OCI-LY1 (cell line): Measurements from ENCODE around the gene FYB1.

Source experiments
- EZH2 ChIP-seq: fragments of 200-600 bp; sonication (generic), shearing (Covaris generic); IDR thresholded peaks from 2 replicates; pipeline ENCODE4 v1.8.0; 2017; ENCODE audit warnings: borderline replicate concordance, mixed run types, mild to moderate bottlenecking, antibody characterized with exemption, low read length, moderate library complexity, mixed read lengths
- TF ChIP-seq, protein P1 (sequence below): fragments of 200-600 bp; sonication (generic), shearing (Covaris generic); IDR thresholded peaks from 2 replicates; pipeline ENCODE4 v1.5.1; 2017; ENCODE audit warnings: mild to moderate bottlenecking, antibody characterized with exemption, low read length, moderate library complexity, mixed read lengths

DNA sequence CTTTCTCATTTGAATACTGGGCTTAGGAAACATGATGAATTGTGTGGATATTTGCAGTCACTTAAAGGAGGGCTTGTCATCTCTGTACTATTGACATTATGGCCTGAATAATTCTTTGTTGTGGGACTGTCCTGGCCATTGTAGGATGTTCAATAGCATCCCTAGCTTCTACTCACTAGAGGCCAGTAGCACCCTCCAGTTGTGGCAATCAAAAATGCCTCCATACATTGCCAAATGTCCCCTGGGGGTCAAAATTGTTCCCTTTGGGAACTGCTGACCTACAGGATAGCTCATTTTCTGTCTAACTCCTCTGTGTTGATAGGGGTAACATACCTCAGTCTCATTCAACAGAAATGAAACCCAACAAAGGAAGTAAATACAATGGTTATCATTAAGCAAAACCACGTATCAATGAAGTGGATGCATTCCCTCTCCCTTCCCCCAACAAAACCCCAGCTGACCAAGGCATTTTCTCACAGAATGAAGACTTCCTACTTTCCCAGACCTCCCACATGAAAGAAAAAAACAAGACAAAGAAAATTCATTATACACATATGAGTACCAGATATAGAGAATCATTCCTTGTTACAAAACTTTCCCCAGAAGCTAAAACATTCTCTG, 18.1 kb downstream of the FYB1 start:
- TF ChIP-seq, protein P1, sequence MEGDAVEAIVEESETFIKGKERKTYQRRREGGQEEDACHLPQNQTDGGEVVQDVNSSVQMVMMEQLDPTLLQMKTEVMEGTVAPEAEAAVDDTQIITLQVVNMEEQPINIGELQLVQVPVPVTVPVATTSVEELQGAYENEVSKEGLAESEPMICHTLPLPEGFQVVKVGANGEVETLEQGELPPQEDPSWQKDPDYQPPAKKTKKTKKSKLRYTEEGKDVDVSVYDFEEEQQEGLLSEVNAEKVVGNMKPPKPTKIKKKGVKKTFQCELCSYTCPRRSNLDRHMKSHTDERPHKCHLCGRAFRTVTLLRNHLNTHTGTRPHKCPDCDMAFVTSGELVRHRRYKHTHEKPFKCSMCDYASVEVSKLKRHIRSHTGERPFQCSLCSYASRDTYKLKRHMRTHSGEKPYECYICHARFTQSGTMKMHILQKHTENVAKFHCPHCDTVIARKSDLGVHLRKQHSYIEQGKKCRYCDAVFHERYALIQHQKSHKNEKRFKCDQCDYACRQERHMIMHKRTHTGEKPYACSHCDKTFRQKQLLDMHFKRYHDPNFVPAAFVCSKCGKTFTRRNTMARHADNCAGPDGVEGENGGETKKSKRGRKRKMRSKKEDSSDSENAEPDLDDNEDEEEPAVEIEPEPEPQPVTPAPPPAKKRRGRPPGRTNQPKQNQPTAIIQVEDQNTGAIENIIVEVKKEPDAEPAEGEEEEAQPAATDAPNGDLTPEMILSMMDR, result no peak
- TF ChIP-seq EZH2, result no peak
